Dermis microvascular lymphatic vessel endothelial cell (primary cell): Measurements from ENCODE around the gene LENG9. TPM values are rescaled to one million over a fixed set of nuclear protein-coding genes. Genes with fewer than 3 reads are reported as not detected.

ENCODE experiments used
- DNase-seq, 2 donors: peaks; one replicate each; pipeline versions ENCODE4 v3.0.0 to v3.0.0-alpha.2; 2010; ENCODE audit warnings: low read depth in 2 of 2
- total RNA-seq: library from RNA; depleted of rRNA; stranded (reverse); fragments of >200 nt; gene quantifications from 2 replicates; pipeline ENCODE4 v1.2.1, GENCODE V29; 2014

LENG9 gene
- total RNA-seq, 1 donor from 2014 or later: 4.0 TPM

- peak; percentile 42 to 58 for DNase-seq
These were observed 24.3 kb downstream of the LENG9 start for GRCh38 chr19:54439174-54439851.

GRCh38 chr19:54436628-54437252 is 26.8 kb downstream of the LENG9 start:
- DNase-seq: no peak

- DNase-seq: no peak
These were observed 27.5 kb downstream of the LENG9 start for GRCh38 chr19:54436031-54436523.

- no peak for DNase-seq
These were observed 28.0 kb downstream of the LENG9 start for GRCh38 chr19:54435551-54436016.

GRCh38 chr19:54434873-54435214 is 28.7 kb downstream of the LENG9 start:
- no peak for DNase-seq

- no peak for DNase-seq
These were observed 29.3 kb downstream of the LENG9 start for GRCh38 chr19:54434112-54434872.

GRCh38 chr19:54433697-54434096 is 29.9 kb downstream of the LENG9 start:
- no peak for DNase-seq

- DNase-seq: no peak
These were observed 31.3 kb downstream of the LENG9 start for GRCh38 chr19:54432144-54432738.

- peak; percentile 3 to 19 for DNase-seq
These were observed 32.2 kb downstream of the LENG9 start for GRCh38 chr19:54431255-54431838.

GRCh38 chr19:54430306-54431254 is 33.0 kb downstream of the LENG9 start:
- DNase-seq: peak in 1 of 2 donors; percentile 48

GRCh38 chr19:54429545-54430227 is 33.9 kb downstream of the LENG9 start:
- no peak for DNase-seq

- no peak for DNase-seq
These were observed 34.4 kb downstream of the LENG9 start for GRCh38 chr19:54429176-54429495.

- no peak for DNase-seq
These were observed 35.0 kb downstream of the LENG9 start for GRCh38 chr19:54428323-54429175.

- no peak for DNase-seq
These were observed 36.0 kb downstream of the LENG9 start for GRCh38 chr19:54427586-54427985.

GRCh38 chr19:54426291-54426931 is 37.2 kb downstream of the LENG9 start:
- no peak for DNase-seq

GRCh38 chr19:54425382-54425723 is 38.2 kb downstream of the LENG9 start:
- DNase-seq: no peak

GRCh38 chr19:54424660-54425381 is 38.8 kb downstream of the LENG9 start:
- no peak for DNase-seq

- no peak for DNase-seq
These were observed 39.4 kb downstream of the LENG9 start for GRCh38 chr19:54424201-54424600.
